HCT116 (cell line): Measurements from ENCODE around the gene TPK1. TPM values are rescaled to one million over a fixed set of nuclear protein-coding genes. Genes with fewer than 3 reads are reported as not detected.

Experiments used
- ATAC-seq: fragments of 200-7000 bp; cut with Tn5 transposase; 2 replicates; pipeline ENCODE4 v1.9.1; 2020; ENCODE audit warnings: mild to moderate bottlenecking, moderate library complexity
- BruUV-seq: library from RNA; stranded (reverse); fragments of 400-500 nt; replicated peaks from 2 replicates; lab custom pipeline; 2021; lab: Mats Ljungman, UMichigan
- CTCF ChIA-PET: fragments of 300-600 bp; sonication (Branson Sonifier 250); formaldehyde crosslinking; loops from one replicate; lab custom pipeline; 2021; ENCODE audit warnings: antibody characterized with exemption; lab: Charles Lee
- POLR2A ChIA-PET: fragments of 300-600, 350-600 bp; sonication (Branson Sonifier 250); formaldehyde crosslinking; loops from one replicate; lab custom pipeline; 2021; ENCODE audit warnings: antibody characterized with exemption; lab: Charles Lee
- RAD21 ChIA-PET, 2 experiments: fragments of 300-600 bp; sonication (Branson Sonifier 250); formaldehyde crosslinking; loops; one replicate each; lab custom pipeline; 2023; ENCODE audit warnings: low total read pairs in 2 of 2; ENCODE audit not compliant: uncharacterized antibody in 2 of 2, unreplicated experiment in 2 of 2, low non-redundant PET in 1 of 2; lab: Charles Lee
- DNase-seq: peaks from one replicate; pipeline ENCODE4 v3.0.0-alpha.2; 2010; ENCODE audit warnings: low read depth, low spot score
- H2AFZ ChIP-seq: fragments of 200-600 bp; shearing (Covaris generic), sonication (generic); 2 replicates; pipeline ENCODE4 v1.6.1; 2017; ENCODE audit warnings: low read depth, mixed run types, mixed read lengths, antibody characterized with exemption, low read length; ENCODE audit not compliant: poor library complexity, severe bottlenecking
- H3K27ac ChIP-seq: 2 replicates; pipeline ENCODE4 v1.5.1; 2012; ENCODE audit warnings: low read depth, low read length
- H3K27me3 ChIP-seq: fragments of 200-600 bp; sonication (generic); 2 replicates; pipeline ENCODE4 v1.6.1; 2016; ENCODE audit warnings: mixed run types, low read length, mixed read lengths; ENCODE audit not compliant: insufficient read depth
- H3K36me3 ChIP-seq, 2 experiments: fragments of 200-500 bp in 1 of 2; fragments of 200-600 bp in 1 of 2; sonication (Bioruptor generic) in 1 of 2; sonication (generic) in 1 of 2; 2 replicates each; pipeline versions ENCODE4 v1.5.1 to v1.6.1; 2014 to 2016; ENCODE audit warnings: low read length in 2 of 2, inconsistent platforms in 1 of 2, mixed read lengths in 1 of 2, mixed run types in 1 of 2; ENCODE audit not compliant: insufficient read depth in 2 of 2, control insufficient read depth in 1 of 2
- H3K4me1 ChIP-seq, 2 experiments: fragments of 200-600 bp in 1 of 2; sonication (generic) in 1 of 2; 2 replicates each; pipeline versions ENCODE4 v1.5.1 to v1.6.1; 2012 to 2017; ENCODE audit warnings: low read length in 2 of 2, inconsistent platforms in 1 of 2, mild to moderate bottlenecking in 1 of 2, mixed read lengths in 1 of 2, mixed run types in 1 of 2, moderate library complexity in 1 of 2; ENCODE audit not compliant: insufficient read depth in 2 of 2, control insufficient read depth in 1 of 2
- H3K4me2 ChIP-seq: fragments of 200-600 bp; sonication (generic); 2 replicates; pipeline ENCODE4 v1.6.1; 2017; ENCODE audit warnings: mixed run types, low read length, mixed read lengths
- H3K4me3 ChIP-seq, 2 experiments: fragments of 200-600 bp in 1 of 2; sonication (generic) in 1 of 2; replicated peaks in 1 of 2; 2 replicates each; pipeline ENCODE4 v1.5.1; 2011 to 2016; ENCODE audit warnings: low read length in 2 of 2, control low read depth in 1 of 2, low read depth in 1 of 2, mild to moderate bottlenecking in 1 of 2, mixed read lengths in 1 of 2, mixed run types in 1 of 2
- H3K79me2 ChIP-seq: fragments of 200-600 bp; sonication (generic); 2 replicates; pipeline ENCODE4 v1.6.1; 2017; ENCODE audit warnings: mild to moderate bottlenecking, mixed run types, low read length, moderate library complexity, mixed read lengths; ENCODE audit not compliant: insufficient read depth
- H3K9ac ChIP-seq: fragments of 200-600 bp; sonication (generic); 2 replicates; pipeline ENCODE4 v1.6.1; 2016; ENCODE audit warnings: low read length, mixed read lengths
- H3K9me2 ChIP-seq: fragments of 200-600 bp; sonication (generic), shearing (Covaris generic); 2 replicates; pipeline ENCODE4 v1.6.1; 2017; ENCODE audit warnings: mixed run types, mild to moderate bottlenecking, moderate library complexity; ENCODE audit not compliant: insufficient read depth
- H3K9me3 ChIP-seq, 2 experiments: fragments of 200-500 bp in 1 of 2; fragments of 200-600 bp in 1 of 2; sonication (Bioruptor generic) in 1 of 2; sonication (generic) in 1 of 2; 2 replicates each; pipeline ENCODE4 v1.6.1; 2014 to 2017; ENCODE audit warnings: low read length in 2 of 2, mixed read lengths in 2 of 2, inconsistent platforms in 1 of 2, low read depth in 1 of 2, mild to moderate bottlenecking in 1 of 2, mixed run types in 1 of 2, moderate library complexity in 1 of 2; ENCODE audit not compliant: control insufficient read depth in 1 of 2, insufficient read depth in 1 of 2
- H4K20me1 ChIP-seq: fragments of 200-600 bp; sonication (generic), shearing (Covaris generic); 2 replicates; pipeline ENCODE4 v1.6.1; 2017; ENCODE audit warnings: mixed run types, mild to moderate bottlenecking, moderate library complexity; ENCODE audit not compliant: insufficient read depth
- ATF3 ChIP-seq: IDR thresholded peaks from 2 replicates; pipeline ENCODE4 v1.6.1; 2012
- CBX3 ChIP-seq: IDR thresholded peaks from 2 replicates; pipeline ENCODE4 v1.6.1; 2012; ENCODE audit warnings: low read depth
- CEBPB ChIP-seq: IDR thresholded peaks from 2 replicates; pipeline ENCODE4 v1.6.1; 2012; ENCODE audit warnings: low read depth
- ELF1 ChIP-seq: IDR thresholded peaks from 2 replicates; pipeline ENCODE4 v1.6.1; 2012; ENCODE audit warnings: low read depth, borderline replicate concordance
- EZH2 ChIP-seq: fragments of 200-600 bp; sonication (generic); IDR thresholded peaks from 2 replicates; pipeline ENCODE4 v1.6.1; 2017; ENCODE audit warnings: antibody characterized with exemption, mixed run types
- EZH2phosphoT487 ChIP-seq: fragments of 200-600 bp; IDR thresholded peaks from 2 replicates; pipeline ENCODE4 v1.6.1; 2018; ENCODE audit warnings: antibody characterized with exemption, borderline replicate concordance
- FOSL1 ChIP-seq: IDR thresholded peaks from 2 replicates; pipeline ENCODE4 v1.6.1; 2012; ENCODE audit warnings: low read depth
- SIN3A ChIP-seq: IDR thresholded peaks from 2 replicates; pipeline ENCODE4 v1.6.1; 2012; ENCODE audit warnings: low read depth
- ZBTB33 ChIP-seq: IDR thresholded peaks from 2 replicates; pipeline ENCODE4 v1.6.1; 2011; ENCODE audit warnings: mild to moderate bottlenecking, low read length, moderate library complexity; ENCODE audit not compliant: insufficient replicate concordance; ENCODE audit errors: extremely low read depth
- ZNF274 ChIP-seq: fragments of 200-500 bp; sonication (Bioruptor generic); IDR thresholded peaks from 2 replicates; pipeline ENCODE4 v1.6.1; 2014; ENCODE audit warnings: mild to moderate bottlenecking, low read depth, low read length, inconsistent platforms
- intact Hi-C: fragments of 100-400 bp; cut with micrococcal nuclease; formaldehyde crosslinking; loops from 2 replicates; pipeline ENCODE4 v1.10.0; 2022
- total RNA-seq: library from RNA; stranded (reverse); gene quantifications from one replicate; pipeline ENCODE4 v1.2.1, GENCODE V29; 2021; ENCODE audit not compliant: unreplicated experiment

Gene TPK1
- total RNA-seq, 1 experiment from 2014 or later, result 5.4 TPM

- CTCF ChIA-PET, result no interaction called here
- BruUV-seq, result no TSS peak
Observed at GRCh38 chr7:144596953-144597352, 238.9 kb downstream of the TPK1 start.

DNA sequence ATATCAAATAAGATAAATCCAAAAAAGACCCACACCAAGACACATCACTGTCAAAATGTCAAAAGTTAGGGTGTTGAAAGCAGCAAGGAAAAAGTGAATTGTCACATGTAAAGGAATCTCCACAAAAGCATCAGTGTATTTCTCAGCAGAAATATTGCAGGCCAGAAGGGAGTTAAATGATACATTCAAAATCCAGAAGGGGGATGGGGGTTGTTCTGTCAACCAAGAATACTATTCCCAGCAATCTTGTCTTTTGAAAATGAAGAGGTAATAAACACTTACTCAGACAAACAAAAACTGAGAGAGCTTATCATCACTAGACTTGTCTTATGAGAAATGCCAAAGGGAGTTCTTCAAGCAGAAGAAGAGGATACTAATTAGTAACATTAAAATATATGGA, 241.3 kb downstream of the TPK1 start:
- no peaks in the 10 kb centered on the region for H4K20me1 ChIP-seq
- intact Hi-C loops, result no loop called here
- ATAC-seq (no peak), DNase-seq (no peak)
- H3K9me3 ChIP-seq, result no peaks in the 10 kb centered on the region
- no peak overlapping the region for H3K4me2 ChIP-seq
- RAD21 ChIA-PET, result no interaction called here
- H3K9me2 ChIP-seq, result no peaks in the 10 kb centered on the region
- POLR2A ChIA-PET, result no interaction called here
- CTCF ChIA-PET, result no interaction called here
- no peaks in the 10 kb centered on the region for H3K79me2 ChIP-seq
- no TSS peak for BruUV-seq
- no peak overlapping the region for H3K27ac ChIP-seq
- H3K36me3 ChIP-seq, result no peaks in the 10 kb centered on the region
- no peak for TF ChIP-seq FOSL1
- TF ChIP-seq ZBTB33, result no peak
- TF ChIP-seq CBX3, result no peak
- no peak for TF ChIP-seq CEBPB
- TF ChIP-seq ZNF274, result no peak
- TF ChIP-seq SIN3A, result no peak
- TF ChIP-seq, all 23 proteins: peak for 0
- Histone ChIP-seq H3K9ac (no peak overlapping the region), H2AFZ (no peak overlapping the region), H3K27me3 (no peaks in the 10 kb centered on the region), H3K4me3 (no peak overlapping the region), H3K4me1 (no peaks in the 10 kb centered on the region)

More at GRCh38 chr7:144596953-144597352, 238.9 kb downstream of the TPK1 start:
- Histone ChIP-seq H3K4me2 (no peak overlapping the region), H3K27ac (no peak overlapping the region), H3K79me2 (no peaks in the 10 kb centered on the region), H3K36me3 (no peaks in the 10 kb centered on the region), H3K9me3 (no peaks in the 10 kb centered on the region), H3K4me3 (no peak overlapping the region), H3K9me2 (no peaks in the 10 kb centered on the region), H4K20me1 (no peaks in the 10 kb centered on the region), H3K9ac (no peak overlapping the region), H3K4me1 (no peaks in the 10 kb centered on the region), H3K27me3 (no peaks in the 10 kb centered on the region), H2AFZ (no peak overlapping the region)
- RAD21 ChIA-PET, result no interaction called here
- intact Hi-C loops, result no loop called here
- POLR2A ChIA-PET, result no interaction called here
- TF ChIP-seq EZH2 (no peak), EZH2phosphoT487 (no peak), ZBTB33 (no peak), ELF1 (no peak), ATF3 (no peak), SIN3A (no peak)
- DNase-seq, result no peak
- no peak for ATAC-seq
